GM12892 (cell line): ENCODE data around the gene LRRC15.

Experiments
- POLR2A ChIP-seq: IDR thresholded peaks from 2 replicates; pipeline ENCODE4 v1.6.1; 2011; ENCODE audit warnings: low read depth, low read length, control low read depth
- POLR2AphosphoS5 ChIP-seq: IDR thresholded peaks from 2 replicates; pipeline ENCODE4 v1.6.1; 2011; ENCODE audit warnings: low read depth, low read length, control low read depth
- TAF1 ChIP-seq: IDR thresholded peaks from 2 replicates; pipeline ENCODE4 v1.6.1; 2011; ENCODE audit warnings: low read depth, mild to moderate bottlenecking, control low read depth, low read length, borderline replicate concordance

GRCh38 chr3:194365978-194366490 lies 3.5 kb downstream of the LRRC15 start:
- no peak for TF ChIP-seq POLR2A
- TF ChIP-seq TAF1 = no peak
- no peak for TF ChIP-seq POLR2AphosphoS5
